ENCODE data around the gene ZNF783. TPM values are rescaled to one million over a fixed set of nuclear protein-coding genes. Genes with fewer than 3 reads are reported as not detected.
"Not testable (repeated sequence)": the region's sequence is repeated elsewhere in the genome, so short reads cannot be mapped to it uniquely, and the experiment has no call there.

Gene ZNF783
- total RNA-seq, 2 experiments from 2014 or later = 14.4 to 16.2 TPM

- Mint-ChIP-seq H3K36me3 (peaks cover 11% of the 10 kb centered on the region), H3K4me3 (no peak overlapping the region), H3K4me1 (no peaks in the 10 kb centered on the region), H3K27ac (no peak overlapping the region), H3K9me3 (no peaks in the 10 kb centered on the region), H3K27me3 (peaks cover 20% of the 10 kb centered on the region)
- no peak for DNase-seq
These were observed 32.5 kb upstream of the ZNF783 start for GRCh38 chr7:149229526-149229925.

GRCh38 chr7:149232362-149232761 lies 29.6 kb upstream of the ZNF783 start:
- H3K9me3 Mint-ChIP-seq = no peaks in the 10 kb centered on the region
- DNase-seq = no peak
- no peak overlapping the region for H3K4me3 Mint-ChIP-seq
- H3K27ac Mint-ChIP-seq = no peak overlapping the region
- no peaks in the 10 kb centered on the region for H3K4me1 Mint-ChIP-seq
- H3K27me3 Mint-ChIP-seq = peaks cover 20% of the 10 kb centered on the region
- no peaks in the 10 kb centered on the region for H3K36me3 Mint-ChIP-seq

GRCh38 chr7:149233655-149234204 lies 28.3 kb upstream of the ZNF783 start:
- not testable (repeated sequence) for H3K4me1 Mint-ChIP-seq, H3K9me3 Mint-ChIP-seq, H3K36me3 Mint-ChIP-seq, H3K27ac Mint-ChIP-seq, H3K4me3 Mint-ChIP-seq, DNase-seq
- H3K27me3 Mint-ChIP-seq = peaks cover 20% of the 10 kb centered on the region

- Mint-ChIP-seq H3K9me3 (peaks cover 1% of the 10 kb centered on the region), H3K36me3 (peaks cover 5% of the 10 kb centered on the region), H3K27me3 (peaks cover 12% of the 10 kb centered on the region), H3K4me1 (peaks cover 26% of the 10 kb centered on the region), H3K27ac (no peak overlapping the region), H3K4me3 (no peak overlapping the region)
- no peak for DNase-seq
These were observed 24.5 kb upstream of the ZNF783 start for GRCh38 chr7:149237502-149237901.

GRCh38 chr7:149238051-149238450 lies 23.9 kb upstream of the ZNF783 start:
- Mint-ChIP-seq H3K4me3 (no peak overlapping the region), H3K27me3 (peaks cover 9% of the 10 kb centered on the region), H3K9me3 (peaks cover 6% of the 10 kb centered on the region), H3K27ac (no peak overlapping the region), H3K4me1 (peaks cover 26% of the 10 kb centered on the region), H3K36me3 (peaks cover 10% of the 10 kb centered on the region)
- DNase-seq = no peak

GRCh38 chr7:149239345-149240143 lies 22.5 kb upstream of the ZNF783 start, which contains the start of gene ZNF212:
Gene ZNF212 (plus strand): TSS chr7:149239651. CDS start chr7:149239779, 128 bp downstream.
- H3K36me3 Mint-ChIP-seq = peaks cover 13% of the 10 kb centered on the region
- peaks cover 29% of the 10 kb centered on the region for H3K4me1 Mint-ChIP-seq
- peak within 1 kb of the TSS; percentile 85 for H3K27ac Mint-ChIP-seq
- DNase-seq = peak; percentile 92
- peak within 1 kb of the TSS; percentile 91 for H3K4me3 Mint-ChIP-seq
- no peaks in the 10 kb centered on the region for H3K27me3 Mint-ChIP-seq
- H3K9me3 Mint-ChIP-seq = peaks cover 6% of the 10 kb centered on the region

- Mint-ChIP-seq H3K27me3 (no peaks in the 10 kb centered on the region), H3K27ac (peak overlapping the region; percentile 38), H3K9me3 (peaks cover 6% of the 10 kb centered on the region), H3K4me1 (peaks cover 39% of the 10 kb centered on the region), H3K4me3 (peak overlapping the region; percentile 91), H3K36me3 (peaks cover 16% of the 10 kb centered on the region)
- no peak for DNase-seq
These were observed 21.4 kb upstream of the ZNF783 start for GRCh38 chr7:149240637-149241036.

GRCh38 chr7:149241696-149242095 lies 20.3 kb upstream of the ZNF783 start:
- peaks cover 44% of the 10 kb centered on the region for H3K4me1 Mint-ChIP-seq
- H3K4me3 Mint-ChIP-seq = no peak overlapping the region

GRCh38 chr7:149245244-149245643 lies 16.8 kb upstream of the ZNF783 start:
- peaks cover 20% of the 10 kb centered on the region for H3K36me3 Mint-ChIP-seq

More at GRCh38 chr7:149241696-149242095, 20.3 kb upstream of the ZNF783 start:
- DNase-seq = no peak
- Mint-ChIP-seq H3K9me3 (peaks cover 6% of the 10 kb centered on the region), H3K27ac (no peak overlapping the region), H3K36me3 (peaks cover 16% of the 10 kb centered on the region), H3K27me3 (no peaks in the 10 kb centered on the region)

GRCh38 chr7:149245744-149246143 lies 16.3 kb upstream of the ZNF783 start:
- H3K4me1 Mint-ChIP-seq = peaks cover 51% of the 10 kb centered on the region

More at GRCh38 chr7:149245244-149245643, 16.8 kb upstream of the ZNF783 start:
- Mint-ChIP-seq H3K27ac (peak overlapping the region; percentile 76), H3K27me3 (no peaks in the 10 kb centered on the region), H3K4me1 (peaks cover 53% of the 10 kb centered on the region), H3K4me3 (no peak overlapping the region), H3K9me3 (peaks cover 6% of the 10 kb centered on the region)
- DNase-seq = peak; percentile 42

GRCh38 chr7:149248777-149249176 lies 13.2 kb upstream of the ZNF783 start:
- Mint-ChIP-seq H3K9me3 (no peaks in the 10 kb centered on the region), H3K36me3 (peaks cover 10% of the 10 kb centered on the region), H3K27ac (peak overlapping the region; percentile 96), H3K4me3 (peak overlapping the region; percentile 52), H3K4me1 (peaks cover 42% of the 10 kb centered on the region), H3K27me3 (no peaks in the 10 kb centered on the region)
- peak; percentile 44 for DNase-seq

More at GRCh38 chr7:149245744-149246143, 16.3 kb upstream of the ZNF783 start:
- no peak for DNase-seq
- H3K9me3 Mint-ChIP-seq = peaks cover 6% of the 10 kb centered on the region
- no peaks in the 10 kb centered on the region for H3K27me3 Mint-ChIP-seq
- peak overlapping the region; percentile 76 for H3K27ac Mint-ChIP-seq
- peaks cover 22% of the 10 kb centered on the region for H3K36me3 Mint-ChIP-seq
- H3K4me3 Mint-ChIP-seq = no peak overlapping the region

GRCh38 chr7:149250151-149250550 lies 11.8 kb upstream of the ZNF783 start:
- H3K9me3 Mint-ChIP-seq, H3K27me3 Mint-ChIP-seq, DNase-seq, H3K4me3 Mint-ChIP-seq, H3K36me3 Mint-ChIP-seq: not testable (repeated sequence)
- Mint-ChIP-seq H3K4me1 (peaks cover 34% of the 10 kb centered on the region), H3K27ac (peak overlapping the region; percentile 56)

- not testable (repeated sequence) for H3K27ac Mint-ChIP-seq, H3K4me3 Mint-ChIP-seq, H3K36me3 Mint-ChIP-seq, H3K27me3 Mint-ChIP-seq, DNase-seq, H3K9me3 Mint-ChIP-seq
- H3K4me1 Mint-ChIP-seq = peaks cover 24% of the 10 kb centered on the region
These were observed 10.5 kb upstream of the ZNF783 start for GRCh38 chr7:149251518-149251917.

- H3K27ac Mint-ChIP-seq = no peak overlapping the region
- peaks cover 6% of the 10 kb centered on the region for H3K36me3 Mint-ChIP-seq
- peaks cover 24% of the 10 kb centered on the region for H3K4me1 Mint-ChIP-seq
- H3K9me3 Mint-ChIP-seq = no peaks in the 10 kb centered on the region
- H3K27me3 Mint-ChIP-seq = no peaks in the 10 kb centered on the region
- no peak for DNase-seq
- H3K4me3 Mint-ChIP-seq = no peak overlapping the region
These were observed 9.6 kb upstream of the ZNF783 start for GRCh38 chr7:149252378-149252777.

- H3K27me3 Mint-ChIP-seq = no peaks in the 10 kb centered on the region
- H3K4me1 Mint-ChIP-seq = peaks cover 11% of the 10 kb centered on the region
- H3K4me3 Mint-ChIP-seq = no peak overlapping the region
- no peak for DNase-seq
- peak overlapping the region; percentile 16 for H3K27ac Mint-ChIP-seq
- peaks cover 2% of the 10 kb centered on the region for H3K36me3 Mint-ChIP-seq
- no peaks in the 10 kb centered on the region for H3K9me3 Mint-ChIP-seq
These were observed 8.3 kb upstream of the ZNF783 start for GRCh38 chr7:149253665-149254064.
